GM18520 (cell line): ENCODE data around the gene ARHGAP5.

ENCODE experiments used
- ATAC-seq: cut with Tn5 transposase; IDR thresholded peaks from one replicate; pipeline ENCODE4 v1.9.1; 2021; ENCODE audit not compliant: unreplicated experiment

The ARHGAP5 gene

DNA sequence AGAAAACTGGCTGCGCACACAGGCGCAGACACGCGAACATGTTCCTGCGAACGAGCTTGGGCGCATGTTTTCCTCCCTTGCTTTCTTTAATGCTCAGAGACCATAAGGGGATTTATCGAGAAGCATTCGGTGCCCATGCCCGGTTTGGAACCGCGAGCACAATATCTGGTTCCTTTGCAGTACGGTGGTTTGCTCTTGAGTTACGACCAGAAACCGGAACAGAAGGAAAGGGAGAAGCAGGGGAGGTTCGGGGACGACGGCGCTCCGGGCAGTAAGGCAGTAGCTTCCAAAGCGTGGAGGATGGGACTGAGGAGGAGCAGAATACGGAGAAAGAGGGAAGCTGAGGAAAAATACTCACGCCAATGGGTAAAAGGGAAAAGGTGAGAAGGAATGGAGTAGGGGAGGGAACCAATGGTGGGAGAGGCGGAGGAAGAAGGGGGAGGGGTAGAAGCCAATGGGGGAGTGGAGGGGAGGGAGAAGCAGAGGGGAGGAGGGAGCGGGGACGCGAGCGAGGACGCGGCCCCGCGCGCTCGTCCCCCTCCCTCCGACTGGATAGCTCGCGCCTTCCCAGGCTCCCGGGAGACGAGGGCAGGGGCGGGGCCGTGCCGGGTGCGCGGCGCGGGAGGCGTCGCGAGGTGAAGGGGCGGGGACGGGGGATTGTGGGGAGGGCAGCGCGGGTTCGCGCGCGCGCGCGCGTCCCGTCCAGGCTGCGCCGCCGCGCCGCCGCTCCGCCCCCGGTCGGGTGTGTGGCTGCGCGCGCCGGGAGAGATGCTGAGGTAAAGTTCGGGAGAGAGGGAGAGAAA, 625 bp upstream of the ARHGAP5 start:
- peak; percentile 43 for ATAC-seq

DNA sequence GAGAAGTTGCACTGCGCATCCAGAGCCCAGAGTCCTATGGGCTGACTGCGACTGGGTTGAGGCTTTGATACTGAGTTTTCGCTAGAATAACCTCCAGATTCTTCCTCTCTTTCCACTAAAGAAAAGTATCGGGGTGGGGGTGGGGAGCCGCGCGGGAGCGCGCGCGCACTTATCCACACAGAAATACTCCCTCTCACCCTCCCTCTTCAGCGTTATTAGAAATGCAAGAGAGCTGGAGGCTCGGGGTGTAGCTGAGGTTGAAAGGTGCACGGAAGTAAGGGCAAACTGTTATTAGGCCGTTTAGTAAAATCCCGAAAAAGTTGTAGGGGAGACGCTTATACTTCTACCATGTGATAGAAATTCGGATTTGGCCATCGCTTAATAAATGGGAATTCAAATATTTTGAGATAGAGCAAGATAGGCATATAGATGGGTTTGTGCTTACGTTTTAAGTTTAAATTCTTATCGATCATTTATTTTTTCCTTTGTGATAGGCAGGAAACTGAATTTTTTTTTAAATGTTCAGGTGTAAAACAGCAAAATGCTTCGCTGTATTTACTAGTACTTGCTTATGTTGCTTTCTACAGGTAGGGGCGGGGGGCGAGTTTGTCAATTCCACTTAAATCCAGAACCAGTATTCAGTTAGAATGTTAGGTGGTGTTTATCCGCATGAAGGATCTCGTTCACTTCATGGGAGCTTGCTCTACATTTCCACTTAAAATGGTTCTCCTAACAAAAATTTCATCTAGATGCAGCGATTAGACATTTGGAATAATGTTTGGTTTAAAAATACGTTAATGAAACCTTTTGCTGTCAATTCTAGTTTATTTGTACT, 1.1 kb downstream of the ARHGAP5 start:
- no peak for ATAC-seq

DNA sequence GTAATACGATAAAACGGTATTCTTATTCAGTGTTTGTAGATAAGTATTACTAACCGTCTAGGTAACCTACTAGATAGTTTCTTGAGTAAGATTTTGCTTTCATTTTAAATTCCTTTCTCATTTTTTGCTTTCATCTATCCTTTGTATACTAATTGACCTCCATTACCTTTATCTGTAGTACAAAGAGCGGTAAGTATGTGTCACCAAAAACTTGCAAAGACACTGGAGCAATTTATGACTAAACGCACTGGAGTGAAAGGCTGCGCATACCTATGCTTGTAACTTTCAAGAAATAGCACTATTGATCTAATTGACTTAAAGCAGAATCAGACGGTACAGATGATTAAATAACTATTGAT, 1.7 kb downstream of the ARHGAP5 start:
- no peak for ATAC-seq

DNA sequence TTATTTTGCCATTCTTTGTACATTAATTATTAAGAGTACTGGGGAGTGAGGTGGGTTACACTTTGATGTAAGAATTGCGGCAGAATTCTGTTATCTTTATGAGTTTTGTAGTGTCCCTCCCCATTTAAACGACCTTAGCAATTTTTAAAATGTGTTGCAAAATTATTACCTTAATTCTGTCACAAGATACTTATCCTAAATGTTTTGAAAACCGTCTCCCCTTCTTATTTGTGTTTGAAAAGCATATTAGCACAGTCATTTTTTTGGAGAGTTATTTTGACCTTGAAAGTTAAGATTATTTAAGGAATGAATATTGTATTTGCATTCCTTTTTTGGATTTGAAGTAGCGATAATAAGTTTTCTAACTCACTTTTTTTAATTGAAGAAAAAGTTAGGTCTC, 2.2 kb downstream of the ARHGAP5 start:
- ATAC-seq = no peak

DNA sequence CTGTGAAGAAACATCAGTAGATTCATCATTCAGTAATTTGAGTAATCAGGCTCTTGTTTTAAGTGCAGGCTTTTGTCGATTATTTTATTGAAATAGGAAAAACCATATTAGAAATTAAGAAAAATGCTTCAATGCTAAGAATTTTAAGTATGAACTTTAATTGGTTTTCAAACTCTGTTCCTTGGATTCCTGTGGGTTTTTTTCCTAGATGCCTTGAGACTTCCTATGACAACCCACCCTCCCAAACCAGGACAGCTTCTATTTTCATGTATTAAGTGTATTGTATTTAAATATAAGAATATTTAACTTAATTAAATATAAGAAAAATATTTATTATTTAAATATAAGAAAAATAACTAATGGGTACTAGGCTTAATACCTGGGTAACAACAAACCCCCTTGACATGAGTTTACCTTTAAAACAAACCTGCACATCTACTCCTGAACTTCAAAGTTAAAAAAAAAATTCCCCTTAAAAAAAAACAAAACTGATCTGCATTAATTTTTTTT, 3.0 kb downstream of the ARHGAP5 start:
- no peak for ATAC-seq

DNA sequence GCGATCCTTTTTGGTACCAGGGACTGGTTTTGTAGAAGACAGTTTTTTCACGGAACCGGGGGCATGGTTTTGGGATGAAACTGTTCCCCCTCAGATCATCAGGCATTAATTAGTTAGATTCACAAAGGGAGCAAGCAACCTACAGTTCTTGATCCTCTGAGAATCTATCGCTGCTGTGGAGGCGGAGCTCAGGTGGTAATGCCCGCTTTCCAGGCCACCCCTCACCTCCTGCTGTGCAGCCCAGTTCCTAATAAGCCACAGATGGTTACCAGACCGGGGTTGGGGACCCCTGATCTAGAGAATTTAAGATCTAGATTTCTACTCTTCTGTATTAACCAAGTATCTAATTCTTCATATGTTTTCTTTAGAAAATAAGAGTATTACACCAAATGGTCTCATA, 4.8 kb downstream of the ARHGAP5 start:
- no peak for ATAC-seq

DNA sequence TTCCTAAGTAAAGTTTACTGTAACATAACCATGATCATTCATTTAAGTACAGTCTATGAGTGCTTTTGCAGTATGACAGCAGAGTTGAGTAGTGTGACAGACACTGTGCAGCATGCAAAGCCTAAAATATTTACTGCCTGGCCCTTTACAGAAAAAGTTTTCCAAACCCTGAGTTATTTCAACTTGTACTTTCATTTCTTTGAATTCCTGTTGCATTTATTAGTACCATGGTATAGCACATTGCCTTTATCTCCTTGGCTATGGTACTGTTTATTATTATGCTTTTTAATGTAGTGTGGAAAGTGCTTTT, 6.2 kb downstream of the ARHGAP5 start:
- no peak for ATAC-seq

DNA sequence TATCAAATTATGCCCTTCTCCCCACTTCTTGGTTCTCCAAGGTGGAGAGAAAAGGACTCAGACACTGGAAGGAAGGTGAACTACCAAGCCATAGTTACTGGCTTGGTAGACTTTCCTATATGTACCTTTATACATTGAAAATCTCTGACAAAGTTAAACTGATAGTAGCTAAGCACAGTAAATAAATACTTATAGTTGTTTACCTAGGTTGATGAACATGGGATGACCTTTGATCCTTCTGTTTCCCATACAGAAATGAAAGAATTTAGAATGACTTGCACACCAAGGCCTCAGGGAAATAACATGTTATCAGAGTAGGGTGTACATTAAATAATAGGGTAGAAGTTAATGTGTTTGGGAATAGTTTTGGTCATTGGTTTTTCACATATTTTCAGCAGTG, 6.7 kb downstream of the ARHGAP5 start:
- no peak for ATAC-seq

DNA sequence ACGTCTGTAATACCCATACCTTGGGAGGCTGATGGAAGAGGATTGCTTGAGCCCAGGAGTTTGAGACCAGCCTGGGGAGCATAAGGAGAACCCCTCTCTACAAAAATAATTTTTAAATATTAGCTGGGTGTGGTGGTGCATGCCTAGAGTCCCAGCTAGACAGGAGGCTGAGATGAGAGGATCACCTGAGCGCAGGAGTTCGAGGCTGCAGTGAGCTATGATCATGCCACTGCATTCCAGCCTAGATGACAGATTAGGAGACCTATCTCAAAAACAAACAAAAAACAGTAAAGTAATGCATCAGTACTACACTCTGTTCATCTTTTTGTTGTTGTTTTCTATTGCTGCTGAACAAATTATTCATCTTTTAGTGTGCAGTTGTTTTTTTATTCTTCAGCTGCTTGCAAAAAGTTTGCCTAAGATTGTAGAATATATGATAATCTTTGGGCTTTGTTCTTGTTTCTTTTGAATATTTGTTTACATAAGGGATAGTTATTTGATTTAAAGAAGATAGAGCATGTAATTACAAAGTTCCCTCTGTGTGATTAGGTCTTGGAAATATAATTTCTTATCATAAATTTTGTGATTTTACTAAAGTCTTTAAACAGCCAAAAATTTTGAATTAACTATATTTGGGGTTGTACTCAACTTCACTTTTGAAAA, 8.2 kb downstream of the ARHGAP5 start:
- ATAC-seq = no peak

DNA sequence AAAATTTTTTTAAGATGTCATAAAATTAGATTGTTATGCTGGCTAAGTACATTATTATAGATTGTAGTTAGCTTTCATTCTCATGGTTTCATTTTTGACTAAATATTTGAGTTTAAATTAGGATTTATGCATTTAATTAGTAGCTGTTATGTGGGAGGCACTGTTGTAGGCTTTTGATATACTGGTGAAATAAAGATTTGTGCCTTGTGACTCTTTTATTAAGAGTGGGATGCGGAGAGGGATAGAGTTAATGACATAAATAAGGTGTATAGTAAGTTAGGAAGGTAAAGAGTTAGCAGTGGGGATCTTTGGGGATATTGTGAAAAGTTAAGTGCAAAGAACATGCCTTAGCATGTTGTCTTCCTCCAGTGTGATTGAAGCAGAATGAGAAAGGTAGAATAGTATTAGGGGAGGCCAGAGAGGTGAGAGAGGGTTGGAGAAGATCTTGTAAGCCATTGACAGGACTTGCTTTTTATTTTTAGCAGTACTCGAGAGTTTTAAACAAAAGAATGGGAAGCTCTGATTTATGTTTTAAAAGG, 8.8 kb downstream of the ARHGAP5 start:
- no peak for ATAC-seq

DNA sequence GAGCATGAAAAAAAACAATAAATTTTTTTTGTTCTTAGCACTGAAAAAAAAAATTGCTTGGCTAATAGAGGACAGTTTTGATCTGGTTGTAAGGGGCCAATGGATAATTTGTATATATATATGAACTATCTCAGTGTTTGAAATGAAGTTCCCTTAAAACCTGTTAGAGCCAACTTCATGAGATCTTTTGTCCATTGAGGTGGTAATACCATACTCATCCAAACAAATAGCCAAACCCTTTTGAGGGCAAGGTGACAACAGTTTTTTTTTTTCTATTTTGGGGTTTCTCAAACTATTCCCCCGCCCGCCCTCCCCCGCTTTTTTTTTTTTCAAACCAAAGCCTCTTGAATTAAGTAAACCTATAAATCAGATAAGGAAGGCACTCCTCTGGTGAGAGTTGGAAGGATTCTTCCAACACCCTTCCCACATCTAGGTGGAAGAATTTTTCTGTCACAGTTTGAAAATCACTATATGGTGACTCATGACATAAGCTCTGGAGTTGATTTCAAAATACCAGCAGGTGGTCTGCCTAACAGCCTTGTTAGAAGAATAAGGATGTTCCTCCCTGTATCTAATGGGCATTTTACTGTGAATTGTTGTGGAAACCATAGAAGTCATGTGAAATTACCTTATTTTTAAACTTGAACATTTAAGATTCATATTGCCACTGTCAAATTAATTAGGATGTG, 10.2 kb downstream of the ARHGAP5 start:
- no peak for ATAC-seq

DNA sequence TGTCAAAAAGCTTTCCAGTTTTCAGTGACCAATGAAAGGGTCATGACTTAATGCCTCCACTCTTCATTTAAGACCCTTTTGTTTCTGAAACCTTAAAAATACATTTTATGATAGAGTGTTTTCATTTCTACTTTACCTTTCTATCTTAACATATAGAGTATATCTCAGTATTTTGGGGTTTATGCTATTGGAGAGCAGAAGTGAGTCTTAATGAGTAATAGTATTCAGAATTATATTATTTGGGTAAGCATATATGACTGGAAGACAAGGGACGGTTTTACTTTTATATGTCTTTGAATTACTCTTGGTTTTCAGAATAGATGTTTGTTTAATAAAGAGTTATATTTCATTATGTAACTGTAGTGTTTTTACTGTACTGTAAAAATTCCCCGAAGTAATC, 10.8 kb downstream of the ARHGAP5 start:
- ATAC-seq = no peak

DNA sequence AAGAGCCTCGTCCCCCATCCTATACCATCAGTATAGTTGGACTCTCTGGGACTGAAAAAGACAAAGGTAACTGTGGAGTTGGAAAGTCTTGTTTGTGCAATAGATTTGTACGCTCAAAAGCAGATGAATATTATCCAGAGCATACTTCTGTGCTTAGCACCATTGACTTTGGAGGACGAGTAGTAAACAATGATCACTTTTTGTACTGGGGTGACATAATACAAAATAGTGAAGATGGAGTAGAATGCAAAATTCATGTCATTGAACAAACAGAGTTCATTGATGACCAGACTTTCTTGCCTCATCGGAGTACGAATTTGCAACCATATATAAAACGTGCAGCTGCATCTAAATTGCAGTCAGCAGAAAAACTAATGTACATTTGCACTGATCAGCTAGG, 13.6 kb downstream of the ARHGAP5 start:
- ATAC-seq = no peak

DNA sequence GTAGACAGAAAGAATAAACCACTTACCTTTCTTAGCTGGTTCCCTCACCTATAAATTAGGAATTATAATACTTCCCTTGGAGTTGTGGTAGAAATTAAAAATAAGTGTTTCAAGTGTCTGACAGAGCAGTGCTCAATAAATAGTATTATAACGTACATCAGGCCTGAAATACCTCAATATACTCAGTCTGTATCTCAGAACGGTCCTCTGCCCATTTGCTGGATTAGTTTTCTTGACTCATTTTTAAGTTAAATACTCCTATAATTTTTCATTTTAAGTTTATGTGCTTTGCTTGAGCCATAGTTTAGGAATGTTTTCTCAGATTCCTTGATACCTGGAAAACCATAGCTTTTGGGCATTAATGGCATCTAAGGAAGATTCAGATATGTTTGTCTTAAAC, 22.4 kb downstream of the ARHGAP5 start:
- no peak for ATAC-seq

DNA sequence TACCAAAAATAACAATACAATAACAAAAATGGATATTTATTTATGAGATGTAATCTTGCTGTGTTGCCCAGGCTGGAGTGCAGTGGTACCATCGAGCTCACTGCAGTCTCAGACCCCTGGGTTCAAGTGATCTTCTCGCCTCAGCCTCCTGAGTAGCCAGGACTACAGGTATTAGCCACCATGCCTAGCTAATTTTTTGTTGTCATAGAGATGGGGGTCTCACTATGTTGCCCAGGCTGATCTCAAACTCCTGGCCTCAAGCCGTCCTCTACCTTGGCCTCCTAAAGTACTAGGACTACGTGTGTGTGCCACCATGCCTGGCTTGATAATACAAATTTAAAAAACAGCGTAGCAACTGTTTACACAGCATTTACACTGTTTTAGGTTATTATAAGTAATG, 23.1 kb downstream of the ARHGAP5 start:
- ATAC-seq = no peak

DNA sequence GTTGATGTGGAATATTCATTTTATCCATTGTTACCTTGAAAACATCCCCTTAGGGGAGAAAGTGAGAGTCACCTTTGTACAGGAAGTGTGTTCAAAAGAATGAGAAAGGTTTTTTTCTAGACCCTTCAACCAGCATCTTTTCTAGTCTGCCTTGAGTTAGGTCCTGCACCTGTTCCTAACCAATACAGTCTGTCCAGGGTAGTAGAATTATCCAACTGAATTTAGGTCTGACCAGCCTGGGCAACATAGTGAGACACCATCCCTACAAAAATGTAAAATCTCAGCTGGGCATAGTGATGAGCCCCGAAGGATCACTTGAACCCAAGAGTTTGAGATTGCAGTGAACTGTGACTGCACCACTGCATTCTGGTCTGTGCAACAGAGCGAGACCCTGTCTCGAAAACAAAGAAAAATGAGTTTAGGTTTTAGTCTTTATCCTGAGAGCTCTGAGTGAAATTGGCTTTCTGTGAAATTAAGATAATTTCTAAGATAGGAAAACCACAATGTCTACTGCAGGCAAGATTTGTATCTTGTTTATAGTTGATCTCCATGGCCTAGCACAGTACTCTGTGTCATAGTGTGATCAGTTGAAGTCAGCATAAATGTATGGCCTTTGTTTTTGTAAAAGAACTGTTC, 25.2 kb downstream of the ARHGAP5 start:
- no peak for ATAC-seq

DNA sequence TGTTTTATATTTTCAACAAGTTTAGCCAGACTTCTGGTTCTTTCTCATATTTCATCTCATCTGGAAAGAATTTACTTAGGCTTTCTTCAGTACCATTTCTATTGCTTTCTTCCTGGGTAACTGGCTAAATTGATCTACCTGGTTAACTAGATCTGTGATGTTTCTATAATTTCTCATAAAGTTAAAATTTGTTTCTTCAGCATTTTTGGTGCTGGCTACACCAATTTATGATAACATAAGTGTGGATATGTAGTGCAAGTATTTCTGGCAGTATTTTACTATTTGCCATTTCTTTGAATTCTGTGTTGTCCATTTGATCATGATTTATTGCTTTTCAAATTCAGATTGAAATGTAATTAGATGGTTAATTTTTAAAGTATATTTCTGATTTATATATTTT, 25.9 kb downstream of the ARHGAP5 start:
- no peak for ATAC-seq

DNA sequence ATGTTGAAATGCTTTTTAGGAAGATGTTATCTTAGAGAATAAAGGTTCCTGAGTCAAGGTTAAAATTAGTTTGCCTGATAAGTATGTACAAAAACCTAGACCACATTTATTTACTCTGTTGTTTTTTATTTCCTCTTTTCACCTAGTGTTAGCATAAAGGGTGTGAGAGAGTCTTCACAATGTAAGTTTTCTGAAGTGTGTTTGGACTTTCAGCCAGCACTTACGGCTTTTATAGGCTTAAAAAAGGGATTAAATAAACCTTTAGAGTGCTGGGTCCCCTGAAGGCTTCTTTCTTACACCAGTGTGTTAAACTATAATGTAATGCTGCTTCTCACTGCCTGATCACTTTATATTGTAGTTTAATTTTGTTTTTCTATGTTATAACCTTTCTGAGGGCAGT, 27.2 kb downstream of the ARHGAP5 start:
- no peak for ATAC-seq

DNA sequence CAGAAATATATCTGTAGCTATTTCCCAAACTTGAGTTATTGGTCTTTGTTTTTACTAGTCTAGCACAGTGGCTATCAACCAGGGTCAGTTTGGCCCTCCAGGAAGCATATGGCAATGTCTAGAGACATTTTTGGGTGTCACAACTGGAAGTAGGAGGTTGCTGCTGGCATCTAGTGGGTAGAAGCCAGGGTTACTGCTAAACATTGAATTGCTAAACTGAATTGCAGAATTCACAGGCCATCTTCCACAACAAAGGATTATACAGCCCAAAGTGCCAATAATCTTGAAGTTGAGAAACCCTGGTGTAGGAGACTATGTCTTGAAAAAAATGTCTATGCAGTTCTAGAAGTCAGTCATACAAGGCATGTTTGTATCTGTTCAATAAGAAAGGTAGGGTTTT, 27.7 kb downstream of the ARHGAP5 start:
- ATAC-seq = no peak

DNA sequence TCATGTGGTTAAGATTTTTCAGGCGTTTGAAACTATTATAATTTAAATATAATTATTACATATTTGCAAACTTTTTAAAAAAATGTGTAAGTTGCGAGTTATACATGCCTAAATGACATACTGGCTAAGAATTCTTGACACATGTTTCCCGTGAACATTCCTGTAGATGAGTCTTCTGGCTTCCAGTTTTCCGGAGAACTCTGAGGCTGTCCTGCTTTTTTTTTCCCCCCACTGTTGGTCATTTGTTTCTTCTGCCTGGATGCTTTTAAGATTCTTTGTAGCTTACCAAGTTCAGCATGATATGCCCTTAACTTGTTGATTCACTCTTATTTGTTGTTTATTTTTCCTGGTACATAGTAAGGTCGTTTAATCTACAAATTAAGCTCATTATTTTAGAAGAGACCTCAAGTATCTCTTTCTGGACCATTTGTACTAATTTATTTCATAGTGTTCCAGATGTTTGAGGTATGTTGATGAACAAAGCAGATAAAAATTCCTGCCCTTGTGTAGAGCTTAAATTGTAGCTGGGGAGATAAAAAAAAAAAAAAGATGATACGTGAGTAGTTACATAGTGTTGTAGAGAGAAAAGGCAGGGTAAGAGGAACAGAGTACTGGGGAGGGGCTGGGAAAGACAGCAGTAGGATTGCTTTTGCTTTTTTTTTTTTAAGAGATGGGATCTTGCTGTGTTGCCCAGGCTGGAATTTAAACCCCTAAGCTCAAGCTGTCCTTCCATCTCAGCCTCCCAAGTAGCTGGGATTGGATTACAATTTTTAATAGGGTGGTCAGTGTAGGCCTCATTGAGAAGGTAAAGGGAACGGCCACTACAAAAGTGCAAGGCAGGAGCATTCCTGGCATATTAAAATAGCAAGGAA, 32.8 kb downstream of the ARHGAP5 start:
- ATAC-seq = no peak
